EL (cell line): ENCODE results near the gene ZNF521.
"Not testable (repeated sequence)": the region's sequence is repeated elsewhere in the genome, so short reads cannot be mapped to it uniquely, and the experiment has no call there.

Experiments used
- DNase-seq: peaks from one replicate; pipeline ENCODE4 v3.0.0-alpha.2; 2016

Gene ZNF521

DNA sequence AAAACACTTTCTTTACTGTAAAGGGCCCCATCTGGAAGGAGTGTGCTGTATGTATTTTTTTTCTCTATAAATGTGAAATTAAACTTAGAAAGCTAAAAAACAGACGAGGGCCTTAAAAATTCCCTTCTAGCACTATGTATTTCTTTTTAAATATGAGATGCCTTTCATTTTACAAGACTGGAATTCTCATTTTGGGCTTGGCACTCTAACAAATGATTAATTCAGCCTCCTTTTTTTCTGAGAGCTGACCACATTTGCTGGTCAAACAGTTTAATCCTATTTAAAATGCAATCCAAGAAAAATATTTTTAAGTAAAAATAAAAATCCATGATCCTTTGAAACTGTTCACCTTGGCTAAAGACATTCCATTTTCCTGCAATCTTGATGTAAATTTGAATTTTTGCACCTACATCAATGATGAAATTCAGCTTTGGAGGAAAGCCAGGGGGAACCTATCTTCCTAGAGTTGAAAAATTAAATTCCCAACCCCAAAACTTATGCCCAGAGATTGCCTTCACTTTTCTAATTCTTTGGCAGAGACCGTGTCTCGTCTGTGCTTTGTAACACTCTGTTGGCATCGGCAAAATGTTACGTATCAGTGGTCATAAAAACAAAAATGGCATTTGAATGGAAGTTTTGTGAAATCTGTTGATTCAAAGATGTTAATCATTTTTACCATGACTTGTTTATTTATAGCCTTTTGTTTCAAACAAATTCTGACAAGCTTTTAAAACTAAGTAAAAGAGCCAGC lies 284.5 kb downstream of the ZNF521 start:
- DNase-seq = no peak

DNA sequence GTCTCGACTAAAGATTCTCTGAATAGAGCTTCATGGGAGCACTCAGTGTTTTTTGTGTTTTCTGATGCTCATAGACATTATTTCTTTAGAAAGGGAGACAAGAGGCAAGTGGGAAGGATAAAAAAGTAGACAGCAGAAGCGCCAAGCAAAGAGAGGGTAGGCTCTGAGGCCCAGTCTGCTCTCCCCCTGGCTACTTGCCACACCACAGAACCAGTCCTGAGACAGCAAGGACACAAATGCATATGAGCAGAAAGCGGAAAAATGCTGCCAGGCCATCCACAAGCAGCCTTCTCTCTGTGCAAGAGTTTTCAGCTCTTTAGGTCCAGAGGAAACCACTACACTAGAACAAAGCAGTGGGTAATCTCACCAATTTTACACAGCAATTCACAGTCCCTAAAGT lies 285.4 kb downstream of the ZNF521 start:
- DNase-seq = no peak

DNA sequence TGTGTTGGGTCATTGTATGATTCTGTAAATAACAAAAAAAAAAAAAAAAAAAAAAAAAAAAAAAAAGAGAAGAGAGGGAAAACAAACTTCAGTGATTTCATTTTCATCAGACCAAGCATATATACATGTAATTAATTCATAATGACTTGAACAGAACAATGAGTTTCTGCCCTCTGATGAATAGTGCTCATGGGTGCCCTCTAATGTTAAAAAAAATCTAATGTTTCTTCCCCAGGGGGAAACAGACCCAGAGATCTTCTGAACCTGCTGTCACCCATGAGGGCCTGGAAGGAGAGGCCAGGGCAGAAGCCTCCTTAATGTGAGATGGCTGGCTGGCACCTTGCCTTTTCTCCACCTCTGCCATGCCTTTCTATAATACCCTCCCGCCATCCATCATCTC lies 289.2 kb downstream of the ZNF521 start:
- DNase-seq = no peak

DNA sequence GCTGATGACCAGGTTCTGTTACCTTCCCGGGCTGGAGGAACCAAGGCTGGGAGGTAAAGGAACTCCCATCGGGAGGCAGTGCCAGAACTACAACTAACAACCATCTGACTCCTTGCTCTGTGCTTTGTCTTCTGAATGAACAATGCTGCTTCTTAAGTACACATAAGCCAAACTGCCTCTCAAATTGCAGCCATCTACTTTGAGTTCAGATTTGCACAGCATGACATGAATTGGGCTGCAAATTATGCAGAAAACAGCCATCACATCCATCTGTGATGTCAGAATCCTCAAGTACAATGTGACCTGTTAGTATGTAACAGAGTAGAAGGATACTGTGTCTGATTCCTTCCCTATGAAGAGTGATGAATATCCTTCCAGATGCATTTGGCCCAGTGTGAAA lies 290.6 kb downstream of the ZNF521 start:
- no peak for DNase-seq

DNA sequence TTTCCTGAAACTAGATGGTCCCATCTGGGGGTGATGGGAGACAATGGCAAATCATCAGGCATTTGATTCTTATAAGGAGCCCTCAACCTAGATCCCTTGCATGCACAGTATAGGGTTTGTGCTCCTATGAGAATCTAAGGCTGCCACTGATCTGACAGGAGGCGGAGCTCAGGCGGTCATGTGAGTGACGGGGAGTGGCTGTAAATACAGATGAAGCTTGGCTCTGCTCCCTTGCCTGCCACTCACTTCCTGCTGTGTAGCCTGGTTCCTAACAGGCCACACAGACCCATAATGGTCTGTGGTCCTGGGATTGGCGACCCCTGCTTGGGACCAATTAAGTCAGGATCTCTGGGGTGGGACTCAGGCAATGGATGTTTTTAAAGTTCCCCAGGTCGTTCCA lies 293.4 kb downstream of the ZNF521 start:
- DNase-seq = no peak

DNA sequence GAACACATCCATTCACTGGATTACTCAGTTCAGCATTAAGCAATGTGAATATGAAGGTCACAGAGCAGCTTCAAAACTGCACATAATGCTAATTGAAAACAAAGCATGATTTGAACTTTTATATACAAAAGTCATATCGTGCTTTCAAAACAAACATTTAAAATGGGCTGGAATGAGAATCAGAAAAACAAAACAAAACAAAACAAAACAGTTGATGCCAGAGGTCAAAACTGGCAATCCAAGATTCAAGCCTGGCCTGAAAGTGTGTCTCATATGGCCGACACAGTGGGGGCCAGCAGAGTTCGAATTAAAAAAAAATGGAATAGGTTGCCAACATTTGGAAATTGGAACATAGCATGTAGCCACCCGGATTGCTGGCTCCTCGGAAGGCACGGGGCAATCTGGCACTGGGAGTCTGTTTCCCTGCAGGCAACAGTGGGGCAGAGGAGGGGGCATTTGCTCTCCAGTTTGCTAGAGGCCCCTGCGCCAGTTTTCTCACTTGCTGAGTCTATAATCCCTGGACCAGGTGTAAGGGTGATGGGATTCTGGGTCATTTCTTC lies 294.4 kb downstream of the ZNF521 start:
- DNase-seq = no peak

DNA sequence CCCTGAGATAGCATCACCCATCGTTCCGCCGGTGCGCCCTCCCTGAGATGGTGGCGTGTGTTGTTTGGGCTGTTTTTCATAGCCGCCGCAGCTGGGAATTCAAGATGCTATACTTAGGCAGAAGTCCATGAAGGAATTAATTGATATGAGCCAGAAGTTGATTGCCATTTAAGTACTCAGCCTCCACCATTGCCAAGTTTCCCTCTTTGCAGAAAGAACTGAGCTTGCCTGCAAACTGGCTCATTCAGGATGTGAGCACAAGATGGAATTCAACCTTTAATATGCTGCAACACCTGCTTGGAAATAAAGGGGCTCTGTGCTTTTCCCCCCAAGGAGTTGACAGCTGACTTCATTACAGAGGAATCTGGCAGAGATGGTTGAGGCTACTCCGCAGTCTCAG lies 295.5 kb downstream of the ZNF521 start:
- DNase-seq = no peak

DNA sequence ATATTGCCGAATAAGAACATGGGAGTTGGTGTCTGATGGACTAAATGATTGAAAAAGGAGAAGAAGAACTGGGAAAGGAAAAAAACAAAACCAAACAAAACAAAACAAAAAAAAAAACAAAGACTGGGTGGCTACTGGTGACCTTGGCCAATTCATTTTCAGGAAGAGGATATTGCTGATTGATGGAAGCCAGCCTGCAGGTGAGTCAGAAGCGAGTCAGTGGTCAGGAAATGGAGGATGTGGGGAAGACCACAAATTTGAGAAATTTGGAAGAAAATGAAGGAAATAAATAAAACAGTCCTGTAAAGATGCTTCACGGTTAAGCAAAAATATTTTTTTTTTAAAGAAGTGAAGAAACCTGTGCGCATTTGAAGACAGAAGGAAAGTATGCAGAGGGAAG lies 296.9 kb downstream of the ZNF521 start:
- DNase-seq = no peak

DNA sequence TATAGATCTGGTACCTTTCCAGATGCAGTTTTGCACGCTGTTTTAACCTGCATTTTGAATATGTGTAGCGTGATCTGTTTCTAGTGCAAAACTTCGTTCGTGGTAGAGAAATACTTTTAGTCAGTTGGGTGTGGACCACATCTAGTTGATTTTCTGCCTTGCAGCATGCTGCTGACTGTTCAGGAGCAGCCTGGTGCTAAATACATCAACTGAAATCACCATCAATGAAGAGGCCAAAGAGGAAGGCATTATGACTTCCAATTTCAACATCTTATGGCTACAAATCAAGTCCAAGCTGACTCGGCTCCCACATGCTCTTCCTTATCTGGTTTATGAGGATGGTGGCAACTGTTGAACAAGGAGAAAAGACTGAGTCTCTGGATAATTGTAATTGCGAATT lies 298.5 kb downstream of the ZNF521 start:
- DNase-seq = no peak

DNA sequence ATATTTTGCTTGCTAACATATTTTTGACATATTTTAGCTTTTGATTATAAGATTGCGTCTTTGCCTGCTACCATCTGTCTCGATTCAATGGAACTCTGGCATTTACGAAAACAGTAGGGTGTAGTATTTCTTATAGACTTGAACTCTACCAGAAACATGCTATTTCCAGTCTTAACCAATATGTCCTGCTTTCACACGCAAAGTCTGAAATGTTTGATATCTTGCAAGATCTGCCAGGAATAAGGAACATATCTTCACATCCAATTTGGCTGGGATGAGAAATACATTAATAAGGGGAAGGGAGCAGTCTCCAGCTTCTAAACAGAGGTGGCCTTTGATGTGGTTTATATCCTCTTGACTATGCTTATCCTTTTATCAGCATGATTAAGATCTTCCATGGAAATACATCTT lies 299.4 kb downstream of the ZNF521 start:
- no peak for DNase-seq

DNA sequence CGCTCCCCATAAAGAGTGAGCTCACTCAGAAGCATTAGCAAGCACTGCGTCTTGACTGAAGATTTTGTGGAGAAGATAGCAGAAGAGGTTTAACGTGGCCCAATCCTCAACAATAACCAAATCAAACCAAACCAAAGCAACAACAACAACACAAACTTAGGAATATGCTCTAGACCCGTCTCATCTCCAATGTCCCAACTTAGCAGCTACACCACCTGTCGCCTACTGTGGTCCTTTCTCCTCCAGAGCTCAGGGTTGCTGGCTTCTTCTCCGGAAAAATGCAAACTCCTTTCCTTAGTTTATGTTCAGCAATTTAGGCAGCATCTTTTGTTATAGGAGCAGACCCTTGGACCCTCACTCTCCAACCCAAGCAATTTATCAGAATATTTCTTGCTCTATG lies 301.4 kb downstream of the ZNF521 start:
- DNase-seq = no peak

DNA sequence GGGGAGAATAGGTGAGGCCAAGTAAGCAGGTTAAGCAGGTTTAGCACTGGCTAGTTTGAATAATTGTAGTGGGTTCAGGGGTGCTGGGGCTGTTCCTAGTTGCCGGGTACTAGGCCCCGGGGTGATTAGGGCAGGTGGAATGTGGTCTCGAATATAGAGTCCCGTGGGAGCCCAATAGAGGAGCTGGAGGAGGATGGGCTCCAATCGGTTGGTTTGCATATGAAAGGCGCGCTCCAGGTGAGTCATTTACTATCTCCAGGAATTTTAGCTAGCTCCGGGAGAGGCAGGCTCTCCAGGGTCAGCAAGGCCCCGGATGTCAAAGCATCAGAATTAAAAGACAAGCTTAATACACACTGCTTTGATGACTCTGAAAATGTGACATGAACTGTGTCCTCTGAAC lies 304.0 kb downstream of the ZNF521 start:
- DNase-seq = no peak

DNA sequence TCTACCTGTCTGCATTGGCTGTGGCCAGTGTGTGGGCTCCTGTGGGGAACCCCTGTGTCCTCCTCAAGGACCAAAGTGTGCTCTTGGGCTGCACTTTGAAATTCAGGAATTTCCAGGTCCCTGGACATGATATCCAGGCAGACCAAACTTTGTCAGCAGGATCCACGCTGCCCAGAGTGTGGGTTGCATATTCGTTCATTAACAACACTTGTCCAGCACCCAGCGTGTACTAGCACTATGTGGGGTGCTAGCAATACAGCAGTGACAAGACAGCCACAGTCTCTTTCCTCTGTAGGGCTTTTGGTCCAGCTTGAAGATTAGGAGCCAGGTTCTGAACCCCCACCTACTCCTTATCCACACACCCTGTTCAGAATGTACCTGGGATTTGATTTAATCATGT lies 304.5 kb downstream of the ZNF521 start:
- DNase-seq = no peak

DNA sequence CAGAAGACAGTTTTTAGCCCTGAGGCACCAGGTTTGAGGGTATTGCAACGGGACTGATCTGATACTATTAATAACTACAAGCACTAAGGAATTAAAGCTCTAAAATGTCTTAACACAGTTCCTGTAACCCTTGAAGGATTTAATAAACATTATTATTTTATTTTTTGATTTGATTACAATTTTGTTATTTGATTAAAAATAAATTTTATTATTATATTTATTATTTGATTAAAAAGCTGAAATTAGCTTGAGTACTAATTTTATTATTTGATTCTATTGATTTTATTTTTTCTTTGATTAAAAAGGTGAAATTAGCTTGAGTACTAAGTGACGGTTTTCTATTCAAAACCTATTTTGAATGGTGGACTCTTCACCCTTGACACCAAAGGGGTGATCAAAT lies 307.3 kb downstream of the ZNF521 start:
- DNase-seq = no peak

DNA sequence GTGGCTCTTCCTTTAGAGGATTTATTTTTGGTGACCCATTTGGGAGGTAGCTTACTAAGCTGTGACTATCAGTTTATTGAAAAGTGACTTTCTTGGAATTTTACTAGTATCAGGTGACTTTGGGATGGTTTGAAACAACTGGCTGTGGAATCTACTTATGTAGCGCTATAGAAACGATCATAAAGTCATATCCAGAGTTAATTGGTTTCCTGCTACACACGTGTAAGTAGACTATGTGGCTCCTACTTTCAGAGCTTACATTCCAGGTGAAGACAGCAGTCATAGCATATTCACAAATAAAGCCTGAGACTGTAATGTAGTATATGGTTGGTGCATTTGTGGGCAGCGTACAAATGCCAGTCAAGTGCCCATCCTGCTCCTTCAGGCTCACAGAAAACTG lies 308.9 kb downstream of the ZNF521 start:
- DNase-seq = no peak

DNA sequence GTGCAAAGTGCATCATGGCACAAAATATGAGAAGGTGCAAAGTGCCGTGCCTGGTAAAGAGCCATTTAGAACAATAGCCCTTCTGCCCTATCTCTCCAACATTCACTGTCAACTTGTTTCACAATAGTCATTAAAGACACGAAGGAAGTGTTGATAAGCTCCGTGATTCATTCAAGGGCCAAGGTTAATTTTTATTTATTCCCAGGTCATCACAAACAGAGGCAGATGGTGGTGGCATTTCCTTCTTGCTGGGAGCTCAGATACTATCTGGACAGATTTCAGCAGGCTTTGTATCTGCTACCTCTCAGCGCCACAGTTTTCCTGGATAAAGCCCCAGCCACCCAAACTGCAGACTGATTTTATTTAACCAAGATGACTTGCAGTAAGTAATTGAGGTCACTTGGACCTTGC lies 309.3 kb downstream of the ZNF521 start:
- no peak for DNase-seq

DNA sequence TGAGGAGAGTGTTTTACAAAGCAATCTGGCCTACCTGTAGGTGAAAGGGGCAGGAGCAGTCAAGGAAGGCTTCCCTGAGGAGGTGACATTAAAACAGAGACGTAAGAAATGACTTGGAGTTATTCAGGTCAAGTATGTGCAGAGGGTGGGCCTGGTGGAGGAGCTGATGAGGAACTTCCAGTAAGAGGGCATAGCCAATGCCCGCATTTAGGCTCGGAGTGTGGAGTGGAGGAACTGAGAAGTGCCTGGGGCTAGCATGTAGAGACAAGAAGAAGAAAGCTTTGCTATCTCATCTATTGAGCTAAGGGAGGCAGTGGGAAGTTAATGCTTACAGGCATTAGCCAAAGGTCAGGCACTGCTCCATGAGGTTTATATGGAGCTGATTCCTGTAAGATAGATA lies 312.2 kb downstream of the ZNF521 start:
- no peak for DNase-seq

DNA sequence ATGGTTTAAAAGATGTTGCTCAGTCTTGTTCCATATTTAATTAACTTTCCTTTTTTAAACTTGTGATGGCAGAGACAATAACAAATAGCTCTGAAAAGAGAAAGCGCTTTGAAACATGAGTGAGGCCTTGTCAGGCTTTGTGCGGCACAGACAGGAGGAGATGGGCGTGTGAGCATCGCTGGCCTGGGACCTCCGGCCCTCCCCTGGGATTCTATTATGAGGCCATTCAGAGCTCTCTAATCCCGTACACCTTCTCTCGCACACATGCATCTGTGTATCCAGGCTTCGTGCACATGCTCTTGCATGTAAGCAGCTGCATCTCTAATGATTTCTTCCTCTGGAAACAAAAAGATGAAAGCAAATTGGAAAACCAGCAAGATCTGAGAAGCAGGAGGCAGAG lies 313.7 kb downstream of the ZNF521 start:
- DNase-seq = no peak

DNA sequence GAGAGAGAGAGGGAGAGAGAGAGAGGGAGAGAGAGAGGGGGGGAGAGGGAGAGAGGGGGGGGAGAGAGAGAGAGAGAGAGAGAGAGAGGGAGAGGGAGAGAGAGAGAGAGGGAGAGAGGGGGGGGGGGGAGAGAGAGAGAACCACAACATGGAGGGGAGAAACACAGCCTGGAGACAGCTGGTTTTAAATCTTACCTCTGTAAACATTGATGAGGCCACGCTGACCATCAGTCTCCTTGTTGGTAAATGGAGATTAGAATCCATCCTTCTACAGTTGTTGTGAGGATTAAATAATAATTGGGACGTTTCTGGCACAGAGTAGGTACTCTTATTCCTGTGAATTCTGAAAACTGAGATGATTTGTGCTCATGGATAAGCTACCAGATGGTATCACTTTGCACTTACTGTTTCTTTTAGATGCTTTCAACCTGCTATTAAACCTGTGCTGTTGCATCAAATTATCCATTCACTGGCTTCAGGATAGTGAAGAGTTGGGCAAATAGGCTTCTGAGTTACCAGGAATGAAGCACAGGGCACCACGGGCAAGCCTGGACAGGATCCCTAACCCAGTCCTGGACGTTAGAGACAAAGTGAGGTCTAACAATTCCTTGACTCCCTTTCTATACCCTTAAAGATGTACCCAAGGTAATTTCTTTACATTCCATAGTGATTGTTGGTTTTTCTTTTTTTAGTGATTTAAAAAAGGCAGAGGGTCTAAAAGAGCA lies 318.1 kb downstream of the ZNF521 start:
- DNase-seq = no peak

DNA sequence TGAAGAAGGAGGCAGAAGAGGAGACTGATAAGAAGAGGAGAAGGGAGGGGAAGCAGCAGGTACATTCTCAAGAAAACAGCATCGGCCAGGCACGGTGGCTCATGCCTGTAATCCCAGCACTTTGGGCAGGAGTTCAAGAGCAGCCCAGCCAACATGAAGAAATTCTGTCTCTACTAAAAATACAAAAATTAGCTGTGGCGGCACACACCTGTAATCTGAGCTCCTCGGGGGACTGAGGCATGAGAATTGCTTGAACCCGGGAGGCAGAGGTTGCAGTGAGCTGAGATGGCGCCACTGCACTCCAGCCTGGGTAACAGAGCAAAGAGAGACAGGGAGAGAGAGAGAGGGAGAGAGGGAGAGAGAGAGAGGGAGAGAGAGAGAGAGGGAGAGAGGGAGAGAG lies 318.8 kb downstream of the ZNF521 start:
- DNase-seq = not testable (repeated sequence)

DNA sequence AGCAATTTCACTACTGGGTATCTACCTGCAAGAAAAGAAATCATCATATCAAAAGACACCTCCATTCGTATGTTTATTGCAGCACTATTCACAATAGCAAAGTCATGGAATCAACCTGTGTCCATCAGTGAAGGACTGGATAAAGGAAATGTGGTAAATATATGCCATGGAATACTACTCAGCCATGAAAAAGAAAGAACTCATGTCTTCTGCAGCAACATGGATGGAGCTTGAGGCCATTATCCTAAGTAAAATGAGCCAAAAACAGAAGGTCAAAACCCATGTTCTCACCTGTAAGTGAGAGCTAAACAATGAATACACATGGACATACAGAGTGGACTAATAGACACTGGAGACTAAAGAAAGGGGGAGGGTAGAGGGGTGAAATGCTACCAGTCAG lies 322.2 kb downstream of the ZNF521 start:
- no peak for DNase-seq

DNA sequence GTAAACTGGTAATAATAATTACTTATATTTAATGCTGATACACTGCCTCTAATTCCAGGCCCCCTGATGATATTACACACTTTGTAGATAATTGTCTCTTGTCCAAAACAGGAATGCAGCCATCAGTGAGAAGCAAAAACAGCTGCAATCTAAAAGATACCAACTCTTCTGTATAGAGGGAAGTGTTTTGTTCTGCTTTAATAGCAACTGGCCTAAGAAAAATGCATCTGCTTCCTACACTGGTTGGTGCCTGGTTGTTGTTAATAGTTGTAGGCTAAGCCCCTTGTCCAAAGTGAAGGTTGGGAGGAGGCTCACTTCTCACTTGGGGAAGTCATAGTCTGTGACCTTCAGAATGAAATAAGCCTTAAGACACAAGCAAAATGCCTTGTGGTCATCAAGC lies 332.0 kb downstream of the ZNF521 start:
- DNase-seq = no peak

DNA sequence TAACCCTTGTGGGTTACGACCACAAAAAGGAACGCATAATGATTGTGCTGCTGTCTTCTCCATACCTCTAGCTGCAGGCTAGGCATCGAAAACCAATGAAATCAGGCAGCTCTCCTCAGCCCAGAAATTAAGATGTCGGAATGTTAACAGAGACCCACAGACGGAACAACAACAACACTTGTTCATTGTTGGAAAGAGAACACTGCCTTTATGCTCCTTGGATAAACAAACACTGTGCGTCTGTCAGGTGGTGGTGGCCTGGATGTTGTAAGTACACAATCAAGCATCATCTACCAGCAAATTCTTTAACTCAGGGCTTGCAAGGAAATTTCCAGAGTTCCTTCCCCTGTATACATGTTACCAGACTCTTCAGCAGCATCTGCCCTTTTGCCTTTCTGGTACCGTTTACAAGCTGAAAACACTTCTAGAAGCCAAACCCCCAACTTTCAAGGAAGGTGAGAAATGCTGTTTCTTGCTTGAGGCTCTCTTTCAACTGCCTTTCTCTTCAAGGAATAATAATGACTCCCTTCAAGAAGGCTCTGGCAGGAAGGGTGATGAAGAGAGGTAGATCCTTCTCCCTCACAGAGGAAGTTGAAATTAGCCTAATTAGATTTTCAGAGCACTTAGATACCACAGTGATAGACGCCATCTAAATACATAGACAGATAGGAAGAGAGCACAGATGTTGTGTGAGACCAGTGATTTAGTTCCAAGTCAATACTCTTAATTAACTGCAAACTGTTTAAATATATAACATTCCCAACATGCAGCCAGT lies 332.7 kb downstream of the ZNF521 start:
- DNase-seq = no peak

DNA sequence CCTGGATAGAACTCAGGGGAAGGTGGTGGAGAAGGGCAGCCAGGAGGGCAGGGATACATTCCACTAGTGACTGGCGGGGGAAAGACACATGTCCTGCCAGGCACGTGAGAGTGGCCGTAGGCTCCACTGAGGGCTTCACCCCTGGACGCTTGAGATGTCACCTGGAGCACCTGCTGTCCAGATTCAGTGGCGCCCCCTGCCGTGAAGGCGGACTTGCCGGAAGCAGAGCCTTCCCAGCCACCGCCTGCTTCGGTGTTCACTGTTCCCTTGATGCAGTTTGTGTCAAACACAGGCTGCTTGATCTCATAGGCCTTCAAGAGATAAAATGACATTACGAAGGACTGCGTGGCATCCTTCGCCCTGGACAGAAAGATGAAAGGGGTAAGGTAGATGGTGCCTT lies 335.3 kb downstream of the ZNF521 start:
- no peak for DNase-seq
